T-helper 1 cell treated with Interleukin-12 subunit alpha and Interleukin-12 subunit beta and Interleukin-4 antibody, amounts not matched to agents 30 μg/mL and 1 μg/mL, for 36 hours (primary cell): ENCODE measurements around the gene SKIL.

Source experiments
- H3K27ac Mint-ChIP-seq: one replicate; pipeline ENCODE4 v1.8.0; 2021; ENCODE audit warnings: mild to moderate bottlenecking, mixed read lengths
- H3K27me3 Mint-ChIP-seq: one replicate; pipeline ENCODE4 v1.8.0; 2021; ENCODE audit warnings: low read depth, mixed read lengths
- H3K36me3 Mint-ChIP-seq: one replicate; pipeline ENCODE4 v1.8.0; 2021; ENCODE audit warnings: low read depth, mixed read lengths
- H3K4me1 Mint-ChIP-seq: one replicate; pipeline ENCODE4 v1.8.0; 2021; ENCODE audit warnings: low read depth, mixed read lengths
- H3K4me3 Mint-ChIP-seq: one replicate; pipeline ENCODE4 v1.8.0; 2021; ENCODE audit warnings: mild to moderate bottlenecking, moderate library complexity, mixed read lengths
- H3K9me3 Mint-ChIP-seq: one replicate; pipeline ENCODE4 v1.8.0; 2021; ENCODE audit warnings: mixed read lengths

The SKIL gene

GRCh38 chr3:170410428-170411029 lies 53.0 kb downstream of the SKIL start:
- Mint-ChIP-seq H3K27ac (no peak overlapping the region), H3K36me3 (no peaks in the 10 kb centered on the region), H3K27me3 (peaks cover 5% of the 10 kb centered on the region), H3K9me3 (no peaks in the 10 kb centered on the region), H3K4me1 (peaks cover 2% of the 10 kb centered on the region), H3K4me3 (no peak overlapping the region)

DNA sequence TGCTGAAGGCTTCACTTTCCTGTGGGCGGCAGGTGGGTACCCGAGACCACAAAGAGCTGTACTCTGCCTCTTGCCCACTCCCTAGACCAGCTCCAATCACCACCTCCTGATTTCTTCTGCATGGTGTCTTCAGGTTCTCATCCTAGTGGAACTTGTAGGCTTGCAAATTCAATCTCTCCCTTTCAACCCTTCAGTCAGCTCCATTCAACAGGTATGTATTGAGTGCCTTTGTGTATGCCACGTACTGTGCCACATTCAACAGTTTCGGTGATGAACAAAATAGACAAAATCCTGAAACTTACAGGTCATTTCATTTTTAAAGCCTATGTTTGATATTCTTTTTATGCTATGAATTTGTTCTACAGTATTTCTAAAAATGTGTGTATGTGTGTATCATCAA lies 55.8 kb downstream of the SKIL start:
- Mint-ChIP-seq H3K27ac (no peak overlapping the region), H3K4me1 (peaks cover 4% of the 10 kb centered on the region), H3K27me3 (peaks cover 29% of the 10 kb centered on the region), H3K9me3 (no peaks in the 10 kb centered on the region), H3K36me3 (peaks cover 2% of the 10 kb centered on the region), H3K4me3 (no peak overlapping the region)

DNA sequence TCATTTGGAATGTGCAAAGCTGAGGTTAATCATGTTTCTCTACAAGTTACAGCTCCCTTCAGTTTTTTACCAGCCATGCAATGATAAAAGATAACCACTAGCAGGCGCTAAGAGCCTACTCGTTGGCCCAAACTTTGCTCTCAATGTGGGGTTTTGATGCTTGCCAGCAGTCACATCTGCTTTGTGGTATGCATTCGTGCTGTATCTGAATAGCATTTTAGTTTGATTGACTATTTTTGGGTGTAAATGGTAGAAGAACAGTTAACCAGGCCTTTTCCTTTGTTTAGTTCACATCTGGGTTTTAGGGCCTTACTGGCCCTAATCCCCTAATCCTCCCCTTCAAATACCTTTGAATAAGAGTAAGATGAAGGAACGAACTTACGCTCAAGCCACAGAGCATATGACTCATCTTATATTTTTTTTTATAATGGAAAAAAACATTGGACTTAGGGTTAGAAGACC lies 56.7 kb downstream of the SKIL start:
- Mint-ChIP-seq H3K27me3 (peaks cover 35% of the 10 kb centered on the region), H3K4me1 (peaks cover 6% of the 10 kb centered on the region), H3K36me3 (peaks cover 3% of the 10 kb centered on the region)

DNA sequence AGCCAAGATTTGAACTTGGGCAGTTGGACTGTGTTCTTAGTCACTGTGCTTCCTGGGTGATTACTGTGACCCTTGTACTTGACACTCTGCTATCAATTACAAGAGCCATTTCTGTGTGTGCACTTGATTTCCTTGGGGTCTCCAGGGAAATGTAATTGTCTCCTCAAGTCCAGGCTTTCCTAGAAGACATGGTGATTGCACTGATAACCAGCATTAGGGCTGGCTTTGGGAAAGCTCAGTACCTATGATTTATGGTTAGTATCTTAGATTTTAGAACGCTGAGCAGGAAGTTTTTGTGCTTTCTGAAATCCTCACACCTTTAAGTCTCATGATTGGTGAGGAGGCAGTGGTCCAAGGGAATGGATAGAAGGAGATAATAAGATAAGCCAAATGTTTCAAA lies 59.6 kb downstream of the SKIL start:
- H3K4me1 Mint-ChIP-seq, result peaks cover 7% of the 10 kb centered on the region

More for the DNA sequence above, 56.7 kb downstream of the SKIL start:
- H3K4me3 Mint-ChIP-seq, result no peak overlapping the region
- no peaks in the 10 kb centered on the region for H3K9me3 Mint-ChIP-seq
- H3K27ac Mint-ChIP-seq, result no peak overlapping the region

DNA sequence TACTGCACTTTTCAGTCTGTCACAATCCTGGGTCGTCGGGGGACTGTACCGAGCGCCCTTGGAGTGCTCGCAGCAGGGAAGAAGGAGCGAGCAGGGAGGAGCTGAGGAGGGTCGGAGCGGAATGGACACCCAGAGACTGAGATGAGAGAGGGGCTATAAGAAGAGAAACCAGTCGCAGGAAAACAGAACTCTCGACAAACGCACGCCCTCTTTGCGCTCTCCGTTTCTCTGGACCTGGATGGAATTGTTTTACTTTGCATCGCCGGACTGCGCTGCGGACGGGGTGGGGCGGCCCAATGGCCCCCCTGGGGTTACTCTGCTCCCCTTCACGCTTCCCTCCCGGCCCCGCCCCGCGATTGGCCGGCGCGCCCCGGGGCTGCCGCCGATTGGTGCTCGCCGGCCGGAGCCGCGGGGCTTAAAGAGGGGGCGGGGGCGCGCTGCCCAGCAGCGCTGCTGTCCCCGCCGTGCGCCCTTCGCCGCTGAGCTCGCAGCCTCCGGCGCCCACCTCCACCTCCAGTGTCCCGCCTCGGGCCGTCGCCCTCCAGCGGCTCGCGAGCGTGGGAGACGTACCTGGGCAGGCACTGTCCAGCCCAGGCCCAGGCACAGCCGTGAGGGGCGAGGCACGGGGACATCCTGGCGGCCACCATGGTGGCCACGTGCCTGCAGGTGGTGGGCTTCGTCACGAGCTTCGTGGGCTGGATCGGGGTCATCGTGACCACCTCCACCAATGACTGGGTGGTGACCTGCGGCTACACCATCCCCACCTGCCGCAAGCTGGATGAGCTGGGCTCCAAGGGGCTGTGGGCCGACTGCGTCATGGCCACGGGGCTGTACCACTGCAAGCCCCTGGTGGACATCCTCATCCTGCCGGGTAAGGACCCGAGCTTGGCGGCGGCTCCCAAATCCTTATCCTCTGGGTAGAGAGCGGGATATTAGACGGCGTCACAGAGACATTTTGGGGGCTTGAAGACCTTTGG lies 61.2 kb downstream of the SKIL start, which contains the start of gene CLDN11:
CLDN11 (plus strand) TSS at position 447 of the 977 bp plus-strand sequence; CDS start at position 646, 199 bp downstream.
- Mint-ChIP-seq H3K9me3 (no peaks in the 10 kb centered on the region), H3K4me3 (peak within 1 kb of the TSS; percentile 75), H3K36me3 (peaks cover 3% of the 10 kb centered on the region), H3K27ac (no peak within 1 kb of the TSS), H3K27me3 (peaks cover 62% of the 10 kb centered on the region), H3K4me1 (peaks cover 7% of the 10 kb centered on the region)

More for the DNA sequence above, 59.6 kb downstream of the SKIL start:
- H3K9me3 Mint-ChIP-seq, result no peaks in the 10 kb centered on the region
- H3K36me3 Mint-ChIP-seq, result peaks cover 3% of the 10 kb centered on the region
- H3K27ac Mint-ChIP-seq, result no peak overlapping the region
- H3K4me3 Mint-ChIP-seq, result no peak overlapping the region
- peaks cover 58% of the 10 kb centered on the region for H3K27me3 Mint-ChIP-seq

DNA sequence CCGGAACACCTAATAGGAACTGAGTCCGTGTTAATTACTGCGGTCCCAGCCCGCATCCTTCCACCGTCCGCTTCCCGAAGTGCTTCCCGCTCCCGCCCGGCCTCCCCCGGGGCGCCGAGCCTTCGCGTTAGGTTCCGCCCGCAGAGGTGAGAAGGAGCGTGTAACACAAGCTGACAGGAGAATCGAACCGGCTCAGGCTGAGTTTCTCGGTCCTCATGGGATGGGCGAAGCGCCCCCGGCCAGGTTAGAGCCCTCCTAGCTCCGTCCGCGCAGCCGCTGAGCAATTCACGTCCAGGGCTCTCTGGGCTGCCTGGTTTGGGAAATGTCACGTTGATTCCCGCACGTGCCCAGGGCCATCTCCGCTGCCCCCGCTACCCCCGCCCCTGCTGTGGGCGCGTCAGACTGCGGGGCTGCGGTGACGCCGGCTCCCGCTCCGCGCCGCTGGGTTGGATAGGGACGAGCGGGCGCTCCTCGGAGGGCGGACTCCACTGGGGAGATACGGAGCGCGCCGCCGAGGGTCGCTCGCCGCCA lies 62.1 kb downstream of the SKIL start:
- H3K4me3 Mint-ChIP-seq, result no peak overlapping the region
- H3K4me1 Mint-ChIP-seq, result peaks cover 6% of the 10 kb centered on the region
- H3K9me3 Mint-ChIP-seq, result no peaks in the 10 kb centered on the region
- H3K27ac Mint-ChIP-seq, result no peak overlapping the region
- H3K27me3 Mint-ChIP-seq, result peaks cover 57% of the 10 kb centered on the region
- peaks cover 3% of the 10 kb centered on the region for H3K36me3 Mint-ChIP-seq

DNA sequence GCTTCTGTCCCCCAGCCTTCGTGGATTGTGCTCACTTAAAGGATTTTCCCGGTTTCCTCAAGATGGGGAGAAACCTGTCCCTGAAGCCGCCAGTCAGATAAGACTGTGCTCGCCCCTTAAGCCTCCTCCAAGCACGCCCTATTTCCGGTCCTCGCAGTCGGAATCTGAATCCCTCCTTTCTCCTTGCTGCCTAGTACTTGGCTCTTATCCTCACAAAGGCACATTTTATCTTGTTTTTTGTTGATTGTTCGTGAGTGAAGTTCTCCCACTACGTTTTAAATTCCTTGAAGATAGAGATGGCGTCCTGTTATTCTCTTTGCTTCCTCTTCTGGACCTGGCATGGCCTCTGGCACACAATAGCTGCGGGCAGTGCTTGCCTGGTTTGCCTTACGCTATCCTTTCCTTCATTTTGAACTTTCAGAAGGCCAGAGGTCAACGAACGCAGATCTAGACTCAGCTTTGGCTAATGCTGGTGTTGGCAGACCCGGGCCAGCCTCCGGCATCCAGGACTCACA lies 62.8 kb downstream of the SKIL start:
- no peaks in the 10 kb centered on the region for H3K9me3 Mint-ChIP-seq
- no peak overlapping the region for H3K4me3 Mint-ChIP-seq
- peaks cover 6% of the 10 kb centered on the region for H3K4me1 Mint-ChIP-seq
- no peak overlapping the region for H3K27ac Mint-ChIP-seq
- H3K36me3 Mint-ChIP-seq, result peaks cover 3% of the 10 kb centered on the region
- H3K27me3 Mint-ChIP-seq, result peaks cover 57% of the 10 kb centered on the region

- peaks cover 56% of the 10 kb centered on the region for H3K27me3 Mint-ChIP-seq
- no peak overlapping the region for H3K4me3 Mint-ChIP-seq
- no peak overlapping the region for H3K27ac Mint-ChIP-seq
- H3K4me1 Mint-ChIP-seq, result peaks cover 6% of the 10 kb centered on the region
- H3K36me3 Mint-ChIP-seq, result peaks cover 3% of the 10 kb centered on the region
- no peaks in the 10 kb centered on the region for H3K9me3 Mint-ChIP-seq
Measured at GRCh38 chr3:170421111-170421641, 63.7 kb downstream of the SKIL start.

- Mint-ChIP-seq H3K4me3 (no peak overlapping the region), H3K27me3 (peaks cover 51% of the 10 kb centered on the region), H3K4me1 (peaks cover 6% of the 10 kb centered on the region), H3K9me3 (no peaks in the 10 kb centered on the region), H3K27ac (no peak overlapping the region), H3K36me3 (peaks cover 3% of the 10 kb centered on the region)
Measured at GRCh38 chr3:170421758-170422157, 64.2 kb downstream of the SKIL start.

DNA sequence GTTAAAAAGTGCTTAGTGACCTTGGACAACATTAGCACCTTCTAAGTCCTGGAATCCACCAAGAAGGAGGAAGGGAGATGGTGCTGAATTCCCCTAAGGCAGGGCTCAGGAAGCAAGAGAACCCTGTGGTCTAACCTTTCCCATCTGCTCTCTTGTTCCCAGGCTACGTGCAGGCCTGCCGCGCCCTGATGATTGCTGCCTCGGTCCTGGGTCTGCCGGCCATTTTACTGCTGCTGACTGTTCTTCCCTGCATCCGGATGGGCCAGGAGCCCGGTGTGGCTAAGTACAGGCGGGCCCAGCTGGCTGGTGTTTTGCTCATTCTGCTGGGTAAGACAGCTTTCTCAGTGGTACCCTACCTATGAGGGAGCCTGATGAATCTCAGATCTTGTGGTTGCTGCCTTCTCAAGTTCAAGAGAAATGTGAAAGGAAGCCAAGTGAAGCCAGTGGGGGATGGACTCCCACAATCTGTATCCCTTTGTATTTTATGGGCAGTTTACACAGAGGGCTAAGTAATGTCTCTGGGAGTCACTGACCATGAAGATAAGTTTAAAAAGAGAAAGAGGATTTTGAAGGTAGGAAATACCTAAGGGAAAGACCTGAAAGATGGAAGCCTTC lies 65.6 kb downstream of the SKIL start:
- no peak overlapping the region for H3K4me3 Mint-ChIP-seq
- H3K9me3 Mint-ChIP-seq, result no peaks in the 10 kb centered on the region
- peaks cover 6% of the 10 kb centered on the region for H3K4me1 Mint-ChIP-seq
- peaks cover 3% of the 10 kb centered on the region for H3K36me3 Mint-ChIP-seq
- no peak overlapping the region for H3K27ac Mint-ChIP-seq
- H3K27me3 Mint-ChIP-seq, result peaks cover 41% of the 10 kb centered on the region

DNA sequence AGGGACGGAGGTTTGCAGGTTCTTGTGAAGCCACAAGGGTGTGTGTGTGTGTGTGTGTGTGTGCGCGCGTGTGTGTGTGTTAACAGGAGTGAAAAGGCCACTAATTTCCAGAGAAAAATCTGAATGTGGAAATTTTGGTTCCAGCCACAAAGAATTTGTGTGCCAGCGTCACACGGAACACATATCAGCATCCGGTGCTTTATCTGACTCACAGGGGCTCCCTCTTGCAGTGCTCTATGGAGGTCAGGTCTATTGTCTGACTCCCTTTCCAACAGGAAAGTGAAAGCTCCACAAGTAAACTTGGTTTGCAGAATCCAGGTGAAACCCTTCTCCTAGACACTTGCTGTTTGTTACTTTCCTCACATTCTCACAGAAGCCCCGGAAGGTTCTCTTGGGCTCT lies 67.4 kb downstream of the SKIL start:
- Mint-ChIP-seq H3K27me3 (peaks cover 39% of the 10 kb centered on the region), H3K4me3 (no peak overlapping the region), H3K36me3 (no peaks in the 10 kb centered on the region), H3K27ac (no peak overlapping the region), H3K4me1 (peaks cover 11% of the 10 kb centered on the region), H3K9me3 (no peaks in the 10 kb centered on the region)

GRCh38 chr3:170425491-170426239 lies 68.2 kb downstream of the SKIL start:
- peaks cover 32% of the 10 kb centered on the region for H3K27me3 Mint-ChIP-seq

GRCh38 chr3:170426240-170426797 lies 68.8 kb downstream of the SKIL start:
- Mint-ChIP-seq H3K4me1 (peaks cover 11% of the 10 kb centered on the region), H3K27me3 (peaks cover 31% of the 10 kb centered on the region), H3K36me3 (no peaks in the 10 kb centered on the region), H3K9me3 (no peaks in the 10 kb centered on the region), H3K4me3 (no peak overlapping the region), H3K27ac (no peak overlapping the region)

More at GRCh38 chr3:170425491-170426239, 68.2 kb downstream of the SKIL start:
- Mint-ChIP-seq H3K36me3 (no peaks in the 10 kb centered on the region), H3K27ac (no peak overlapping the region), H3K4me3 (no peak overlapping the region), H3K9me3 (no peaks in the 10 kb centered on the region), H3K4me1 (peaks cover 11% of the 10 kb centered on the region)
